ENCODE measurements around the gene RPL35. TPM values are rescaled to one million over a fixed set of nuclear protein-coding genes. Genes with fewer than 3 reads are reported as not detected.

RPL35 gene
- polyA plus RNA-seq, 1 of the 3 experiments (the other 2 are of a cell fraction), result 5,348 TPM

DNA sequence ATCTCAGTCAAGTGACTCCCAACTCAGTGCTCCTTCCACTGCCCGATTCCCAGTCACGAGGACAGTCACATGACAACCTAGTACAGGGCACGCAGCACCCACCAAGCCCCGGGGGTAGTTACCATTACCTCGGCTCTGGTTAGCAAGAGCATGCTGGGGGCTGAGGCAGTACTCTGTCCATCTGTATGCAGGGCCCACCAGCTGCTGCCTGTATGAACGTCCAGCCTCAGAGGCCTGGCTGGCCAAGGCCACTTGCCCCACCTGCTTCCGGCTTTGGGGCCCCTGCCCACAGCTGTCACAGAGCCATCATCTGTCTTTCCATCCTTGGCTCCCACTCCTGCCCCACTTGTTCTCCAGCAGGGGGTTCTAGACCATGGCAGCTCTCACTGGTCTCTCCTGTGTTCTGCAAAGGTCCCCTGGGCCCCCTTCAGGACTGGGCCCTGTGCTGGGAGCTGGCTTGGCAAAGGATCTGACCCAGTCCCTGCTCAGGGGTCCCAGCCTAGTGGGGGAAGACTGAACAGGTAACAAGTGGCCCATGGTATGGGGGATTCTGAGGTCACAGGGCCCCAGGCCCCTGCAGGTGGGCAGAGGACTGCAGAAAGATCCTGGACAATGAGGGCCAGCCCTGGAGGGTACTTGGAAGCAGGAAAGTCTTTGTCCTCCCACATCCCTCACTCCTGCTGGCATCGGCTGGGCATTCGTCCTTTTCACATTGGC is 3.3 kb downstream of the RPL35 start:
- Histone ChIP-seq H3K27ac (ENCODE audit: low read depth in 2 of 2, low read length in 1 of 2) (no peak overlapping the region; a peak in 1 of 4 replicates), H2AFZ (ENCODE audit: low read depth) (no peak overlapping the region), H3F3A (replicated peaks; ENCODE audit: insufficient read depth) (peaks cover 49% of the 10 kb centered on the region), H3K36me3 (replicated peaks in 1 of 2; ENCODE audit: control insufficient read depth in 1 of 2, insufficient read depth in 2 of 2, low read length in 1 of 2) (peaks cover 35 to 44% of the 10 kb centered on the region in 2 experiments), H3K79me2 (ENCODE audit: insufficient read depth) (peaks cover 34% of the 10 kb centered on the region), H3K4me1 (ENCODE audit: control insufficient read depth in 1 of 2, insufficient read depth in 2 of 2, low read depth in 1 of 2, low read length in 1 of 2) (peaks cover 13 to 27% of the 10 kb centered on the region in 2 experiments; a peak in 1 of 4 replicates), H3K27me3 (ENCODE audit: insufficient read depth) (no peaks in the 10 kb centered on the region), H3K9ac (no peak overlapping the region), H3K9me3 (no peaks in the 10 kb centered on the region), H3K9me2 (no peaks in the 10 kb centered on the region), H4K20me1 (ENCODE audit: insufficient read depth) (peaks cover 56% of the 10 kb centered on the region), H3K4me3 (ENCODE audit: low read depth in 2 of 2, low read length in 1 of 2) (no peak overlapping the region), H3K4me2 (peak overlapping the region; percentile 90; the same call in 1 of the 2 replicates)
- no peak for DNase-seq
- WGBS (ENCODE audit: low lambda C conversion rate), result 77% methylated on average over 3 of the region's 9 CpGs
- TF ChIP-seq SMC3 (IDR thresholded peaks at IDR 0.05; ENCODE audit: low read depth, low read length), result no peak
- TF ChIP-seq, protein P1, sequence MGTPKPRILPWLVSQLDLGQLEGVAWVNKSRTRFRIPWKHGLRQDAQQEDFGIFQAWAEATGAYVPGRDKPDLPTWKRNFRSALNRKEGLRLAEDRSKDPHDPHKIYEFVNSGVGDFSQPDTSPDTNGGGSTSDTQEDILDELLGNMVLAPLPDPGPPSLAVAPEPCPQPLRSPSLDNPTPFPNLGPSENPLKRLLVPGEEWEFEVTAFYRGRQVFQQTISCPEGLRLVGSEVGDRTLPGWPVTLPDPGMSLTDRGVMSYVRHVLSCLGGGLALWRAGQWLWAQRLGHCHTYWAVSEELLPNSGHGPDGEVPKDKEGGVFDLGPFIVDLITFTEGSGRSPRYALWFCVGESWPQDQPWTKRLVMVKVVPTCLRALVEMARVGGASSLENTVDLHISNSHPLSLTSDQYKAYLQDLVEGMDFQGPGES (IDR thresholded peaks at IDR 0.05; ENCODE audit: low read depth, low read length), result no peak
- TF ChIP-seq, protein P2, sequence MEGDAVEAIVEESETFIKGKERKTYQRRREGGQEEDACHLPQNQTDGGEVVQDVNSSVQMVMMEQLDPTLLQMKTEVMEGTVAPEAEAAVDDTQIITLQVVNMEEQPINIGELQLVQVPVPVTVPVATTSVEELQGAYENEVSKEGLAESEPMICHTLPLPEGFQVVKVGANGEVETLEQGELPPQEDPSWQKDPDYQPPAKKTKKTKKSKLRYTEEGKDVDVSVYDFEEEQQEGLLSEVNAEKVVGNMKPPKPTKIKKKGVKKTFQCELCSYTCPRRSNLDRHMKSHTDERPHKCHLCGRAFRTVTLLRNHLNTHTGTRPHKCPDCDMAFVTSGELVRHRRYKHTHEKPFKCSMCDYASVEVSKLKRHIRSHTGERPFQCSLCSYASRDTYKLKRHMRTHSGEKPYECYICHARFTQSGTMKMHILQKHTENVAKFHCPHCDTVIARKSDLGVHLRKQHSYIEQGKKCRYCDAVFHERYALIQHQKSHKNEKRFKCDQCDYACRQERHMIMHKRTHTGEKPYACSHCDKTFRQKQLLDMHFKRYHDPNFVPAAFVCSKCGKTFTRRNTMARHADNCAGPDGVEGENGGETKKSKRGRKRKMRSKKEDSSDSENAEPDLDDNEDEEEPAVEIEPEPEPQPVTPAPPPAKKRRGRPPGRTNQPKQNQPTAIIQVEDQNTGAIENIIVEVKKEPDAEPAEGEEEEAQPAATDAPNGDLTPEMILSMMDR (IDR thresholded peaks at IDR 0.05), result 0 out of 2 replicates have a peak, but pooled peaks have one; percentile 13
- ChIA-PET CTCF (interaction anchor here (1.5 to 33.6 kb wide), 3 partner anchors 22 to 97 kb away, joined by 3 to 1436 read pairs (median 353); partner anchors contain the start of genes NR6A1 and OLFML2A), POLR2A (interaction anchor here (0.7 kb wide), 1 partner anchor 35 kb away, joined by 3 read pairs; no protein-coding TSS in a partner anchor)

DNA sequence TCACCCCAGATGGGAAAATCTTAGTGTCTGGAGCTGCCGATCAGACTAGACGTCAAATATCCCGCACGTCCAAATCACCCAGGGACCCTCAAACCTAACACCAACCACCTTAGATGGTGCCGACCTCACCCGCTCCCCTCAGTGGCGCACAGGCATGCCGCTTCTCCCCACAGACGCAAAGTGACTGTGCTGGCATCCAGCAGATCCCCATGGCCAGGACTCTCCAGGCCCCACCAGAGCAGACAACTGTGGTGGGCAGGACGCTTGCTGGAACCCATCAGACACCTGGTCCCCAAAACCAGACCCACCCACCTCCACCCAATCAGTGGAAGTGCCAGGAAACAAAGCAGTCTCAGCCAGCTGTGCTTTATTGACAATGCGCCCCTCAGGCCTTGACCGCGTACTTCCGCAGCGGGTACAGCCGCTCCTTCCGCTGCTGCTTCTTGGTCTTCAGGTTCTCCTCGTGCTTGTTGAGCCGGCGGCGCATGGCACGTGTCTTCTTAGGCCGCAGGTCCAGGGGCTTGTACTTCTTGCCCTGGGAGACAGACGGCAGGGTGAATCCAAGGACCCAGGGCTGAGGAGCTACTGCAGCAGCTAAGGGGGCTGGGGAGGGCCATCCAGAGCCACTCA is 4.1 kb downstream of the RPL35 start:
- Histone ChIP-seq H3K9me2 (no peaks in the 10 kb centered on the region), H3K4me2 (no peak overlapping the region), H3K4me1 (ENCODE audit: control insufficient read depth in 1 of 2, insufficient read depth in 2 of 2, low read depth in 1 of 2, low read length in 1 of 2) (peaks cover 13 to 30% of the 10 kb centered on the region in 2 experiments; a peak in 1 of 4 replicates), H3K79me2 (ENCODE audit: insufficient read depth) (peaks cover 34% of the 10 kb centered on the region), H3K36me3 (replicated peaks in 1 of 2; ENCODE audit: control insufficient read depth in 1 of 2, insufficient read depth in 2 of 2, low read length in 1 of 2) (peaks cover 35 to 44% of the 10 kb centered on the region in 2 experiments), H3K9ac (no peak overlapping the region), H3K9me3 (no peaks in the 10 kb centered on the region), H4K20me1 (ENCODE audit: insufficient read depth) (peaks cover 56% of the 10 kb centered on the region), H2AFZ (ENCODE audit: low read depth) (no peak overlapping the region), H3K27ac (ENCODE audit: low read depth in 2 of 2, low read length in 1 of 2) (no peak overlapping the region), H3K4me3 (ENCODE audit: low read depth in 2 of 2, low read length in 1 of 2) (no peak overlapping the region), H3F3A (replicated peaks; ENCODE audit: insufficient read depth) (peaks cover 46% of the 10 kb centered on the region), H3K27me3 (ENCODE audit: insufficient read depth) (no peaks in the 10 kb centered on the region)
- DNase-seq, result no peak
- 98% methylated on average over 17 of the region's 24 CpGs for WGBS (ENCODE audit: low lambda C conversion rate)
- no peak for TF ChIP-seq RFX5 (IDR thresholded peaks at IDR 0.05; ENCODE audit: low read length)
- TF ChIP-seq NFIC (IDR thresholded peaks at IDR 0.05; ENCODE audit: borderline replicate concordance), result no peak
- no peak for TF ChIP-seq YY1 (IDR thresholded peaks at IDR 0.05; ENCODE audit: low read depth)
- TF ChIP-seq TCF12 (IDR thresholded peaks at IDR 0.05), result no peak
- TF ChIP-seq, protein P3, sequence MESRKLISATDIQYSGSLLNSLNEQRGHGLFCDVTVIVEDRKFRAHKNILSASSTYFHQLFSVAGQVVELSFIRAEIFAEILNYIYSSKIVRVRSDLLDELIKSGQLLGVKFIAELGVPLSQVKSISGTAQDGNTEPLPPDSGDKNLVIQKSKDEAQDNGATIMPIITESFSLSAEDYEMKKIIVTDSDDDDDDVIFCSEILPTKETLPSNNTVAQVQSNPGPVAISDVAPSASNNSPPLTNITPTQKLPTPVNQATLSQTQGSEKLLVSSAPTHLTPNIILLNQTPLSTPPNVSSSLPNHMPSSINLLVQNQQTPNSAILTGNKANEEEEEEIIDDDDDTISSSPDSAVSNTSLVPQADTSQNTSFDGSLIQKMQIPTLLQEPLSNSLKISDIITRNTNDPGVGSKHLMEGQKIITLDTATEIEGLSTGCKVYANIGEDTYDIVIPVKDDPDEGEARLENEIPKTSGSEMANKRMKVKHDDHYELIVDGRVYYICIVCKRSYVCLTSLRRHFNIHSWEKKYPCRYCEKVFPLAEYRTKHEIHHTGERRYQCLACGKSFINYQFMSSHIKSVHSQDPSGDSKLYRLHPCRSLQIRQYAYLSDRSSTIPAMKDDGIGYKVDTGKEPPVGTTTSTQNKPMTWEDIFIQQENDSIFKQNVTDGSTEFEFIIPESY (IDR thresholded peaks at IDR 0.05; ENCODE audit: borderline replicate concordance, low read depth), result no peak
- TF ChIP-seq, protein P4, sequence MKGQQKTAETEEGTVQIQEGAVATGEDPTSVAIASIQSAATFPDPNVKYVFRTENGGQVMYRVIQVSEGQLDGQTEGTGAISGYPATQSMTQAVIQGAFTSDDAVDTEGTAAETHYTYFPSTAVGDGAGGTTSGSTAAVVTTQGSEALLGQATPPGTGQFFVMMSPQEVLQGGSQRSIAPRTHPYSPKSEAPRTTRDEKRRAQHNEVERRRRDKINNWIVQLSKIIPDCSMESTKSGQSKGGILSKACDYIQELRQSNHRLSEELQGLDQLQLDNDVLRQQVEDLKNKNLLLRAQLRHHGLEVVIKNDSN (IDR thresholded peaks at IDR 0.05; ENCODE audit: borderline replicate concordance, low read depth), result no peak
- no peak for TF ChIP-seq MEF2A (IDR thresholded peaks at IDR 0.05; ENCODE audit: borderline replicate concordance, low read depth)
- no peak for TF ChIP-seq FOXJ3 (CRISPR knock-in tag; IDR thresholded peaks at IDR 0.05)
- TF ChIP-seq, protein P1 (IDR thresholded peaks at IDR 0.05; ENCODE audit: low read depth, low read length), result no peak
- TF ChIP-seq ELF1 (IDR thresholded peaks at IDR 0.05), result no peak
- no peak for TF ChIP-seq RCOR1 (IDR thresholded peaks at IDR 0.05; ENCODE audit: low read length)
- ChIA-PET CTCF (interaction anchor here (0.6 to 33.6 kb wide), 4 partner anchors 22 to 104 kb away, joined by 3 to 1436 read pairs (median 178); partner anchors contain the start of genes NR6A1 and OLFML2A), POLR2A (interaction anchor here (0.7 to 2.7 kb wide), 3 partner anchors 9 to 80 kb away, joined by 3 to 11 read pairs (median 4); partner anchors contain the start of gene OLFML2A)

Data from SK-N-SH (cell line).